NCI-H128 (cell line): ENCODE measurements around the gene APOF.
"Not testable (repeated sequence)": the region's sequence is repeated elsewhere in the genome, so short reads cannot be mapped to it uniquely, and the experiment has no call there.

Source experiments
- DNase-seq: peaks from one replicate; lab custom pipeline; 2025; ENCODE audit not compliant: unreplicated experiment; lab: John Stamatoyannopoulos, UW

The APOF gene

DNA sequence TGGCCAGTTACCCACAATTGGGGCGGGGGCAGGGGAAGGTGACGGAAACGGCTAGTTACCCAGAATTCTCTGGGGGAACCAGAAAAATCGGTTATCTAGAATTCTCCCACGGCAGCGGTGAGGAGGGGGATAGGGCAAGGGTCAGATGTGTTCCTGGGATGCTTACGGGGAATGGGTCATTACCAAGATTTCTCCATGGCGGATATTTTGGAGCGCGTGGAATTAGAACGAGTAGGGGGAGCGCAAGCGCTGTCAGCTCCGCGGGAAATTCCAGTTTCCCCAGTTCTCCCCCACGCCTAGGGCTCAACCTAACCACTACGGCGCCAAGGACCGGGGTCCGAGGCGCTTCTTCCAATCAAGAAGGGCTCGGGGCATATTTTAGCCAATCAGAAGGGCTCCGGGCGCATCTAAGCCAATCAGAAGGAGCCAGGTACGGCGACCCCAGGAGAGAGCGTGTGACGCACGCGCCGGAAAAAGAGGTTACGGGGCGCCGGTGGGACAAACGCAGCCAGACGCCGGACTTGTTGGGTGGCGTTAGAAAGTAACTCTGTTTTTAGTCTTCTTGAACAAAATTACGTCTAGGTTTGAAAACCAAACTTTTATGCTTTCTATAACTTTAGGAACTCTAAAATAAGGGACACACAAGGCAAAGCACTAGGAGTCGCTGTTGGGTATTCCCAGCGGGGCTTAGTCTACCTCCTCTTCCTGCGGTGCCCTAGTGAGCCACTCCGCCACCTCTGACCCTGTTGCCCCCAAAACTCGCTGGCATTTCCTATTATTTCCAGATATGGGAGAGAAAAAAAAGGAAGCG is 28.8 kb downstream of the APOF start, which contains the start of gene PAN2:
PAN2 (minus strand) TSS at position 322 of the 811 bp plus-strand sequence. CDS start 906 bp downstream, outside the sequence.
- peak; percentile 94 for DNase-seq

DNA sequence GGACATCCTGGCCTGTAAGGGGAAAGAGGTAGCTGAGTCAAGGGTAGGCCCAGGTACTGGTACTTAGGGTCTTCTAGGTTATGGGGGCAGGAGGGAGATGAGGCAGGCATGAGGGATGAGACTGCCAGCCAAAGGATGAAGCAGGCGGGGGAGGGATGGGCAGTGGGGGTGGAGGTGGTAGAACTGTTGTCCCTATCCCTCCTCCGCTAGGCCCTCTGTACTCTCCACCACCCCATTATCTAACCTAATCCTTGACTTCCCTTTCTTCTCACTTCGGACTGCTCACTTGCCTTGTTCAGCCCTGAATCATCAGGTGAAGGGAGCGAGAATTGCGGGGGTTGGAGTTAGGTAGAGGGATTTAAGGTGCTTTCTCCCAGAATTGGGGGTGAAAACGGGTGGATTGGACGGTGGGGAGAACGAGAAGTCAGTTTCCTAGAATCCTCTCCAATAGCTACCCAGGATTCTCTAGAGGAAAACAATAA is 29.4 kb downstream of the APOF start:
- no peak for DNase-seq

DNA sequence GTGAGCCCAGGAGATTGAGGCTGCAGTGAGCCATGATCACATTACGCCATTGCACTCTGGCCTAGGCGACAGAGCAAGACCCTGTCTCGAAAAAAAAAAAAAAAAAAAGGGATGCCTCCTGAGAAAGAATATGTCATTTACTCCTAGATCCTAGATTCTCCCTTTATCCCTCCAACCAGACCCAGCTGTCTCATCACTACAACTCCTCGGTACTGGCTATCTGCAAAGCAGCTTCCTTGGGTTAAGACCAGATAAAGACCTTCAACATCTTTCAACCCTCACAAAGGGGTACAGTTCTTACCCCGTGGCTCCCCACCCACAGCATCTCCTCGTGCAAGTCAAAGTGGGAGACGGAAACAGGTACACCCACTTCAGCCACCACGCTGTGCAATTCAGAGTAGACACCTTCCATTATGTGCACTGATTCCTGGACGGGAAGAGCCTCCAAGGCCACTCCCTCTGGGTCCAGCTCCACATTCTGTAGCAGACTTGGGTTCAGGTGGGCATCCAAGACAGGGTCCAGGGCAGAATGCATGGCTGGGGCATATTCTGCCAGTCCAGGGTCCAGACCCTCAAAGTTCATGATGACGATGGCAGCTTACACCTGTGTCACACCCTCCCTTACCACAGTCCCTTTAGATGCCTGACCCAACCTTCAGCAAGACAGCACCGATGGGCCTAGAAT is 30.0 kb downstream of the APOF start:
- no peak for DNase-seq

DNA sequence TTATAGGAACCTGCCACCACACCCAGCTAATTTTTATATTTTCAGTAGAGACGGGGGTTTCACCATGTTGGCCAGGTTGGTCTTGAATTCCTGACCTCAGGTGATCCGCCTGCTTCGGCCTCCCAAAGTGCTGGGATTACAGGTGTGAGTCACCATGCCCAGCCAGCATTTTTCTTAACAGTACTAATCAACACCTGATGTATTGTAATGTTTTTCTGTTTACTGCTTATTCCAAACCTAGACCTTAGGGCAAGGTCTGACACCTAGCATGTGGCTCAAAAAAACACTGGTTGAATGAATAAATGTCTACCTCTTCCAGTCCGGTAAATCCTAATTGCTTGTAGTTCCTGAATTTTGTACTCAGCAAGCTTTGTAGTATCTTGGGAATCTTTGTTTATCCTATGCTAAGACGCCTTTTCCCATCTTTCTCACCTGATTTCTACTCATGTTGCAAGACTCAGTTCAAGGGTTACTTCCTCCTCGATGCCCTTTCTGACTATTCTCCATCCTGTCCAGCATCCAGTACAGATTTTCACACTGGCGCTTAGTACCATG is 31.6 kb downstream of the APOF start:
- no peak for DNase-seq

DNA sequence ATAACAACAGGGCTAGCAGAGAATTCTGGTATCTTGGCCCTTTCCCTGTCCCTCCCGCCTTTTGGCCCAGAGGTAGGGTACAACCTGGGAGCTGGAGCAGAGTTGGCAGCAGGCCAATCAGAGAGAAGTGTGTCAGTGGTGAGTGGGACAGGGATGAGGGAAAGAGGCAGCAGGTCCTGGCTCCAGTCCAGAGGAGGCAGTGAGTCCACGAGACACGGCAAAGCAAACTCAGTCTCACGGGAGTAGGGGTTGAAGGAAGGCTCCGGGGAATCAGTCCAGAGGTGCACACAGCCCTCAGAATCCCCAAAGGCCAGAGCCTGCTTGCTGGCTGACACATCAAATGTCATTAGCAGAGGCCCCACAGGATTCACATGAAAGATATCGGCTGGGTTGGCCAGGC is 36.1 kb downstream of the APOF start:
- DNase-seq, result no peak

DNA sequence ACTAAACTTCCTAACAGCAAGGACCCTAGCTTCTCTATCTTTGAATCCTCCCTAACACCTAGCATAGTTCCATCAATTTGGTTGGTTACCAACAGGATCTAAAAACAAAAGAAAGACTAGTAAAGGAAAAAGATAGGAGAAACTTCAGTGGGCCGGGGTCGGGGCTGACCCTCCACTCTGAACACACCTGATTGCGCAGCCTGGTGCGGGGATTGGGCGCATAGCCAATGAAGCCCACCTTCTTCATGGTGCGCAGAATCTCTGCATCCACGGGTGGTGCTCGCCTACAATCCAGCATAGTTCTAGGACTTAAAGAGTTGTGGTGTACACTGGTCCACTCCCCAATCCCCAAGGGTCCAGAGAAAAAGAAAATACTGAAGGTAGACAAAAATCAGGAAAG is 36.5 kb downstream of the APOF start:
- no peak for DNase-seq

DNA sequence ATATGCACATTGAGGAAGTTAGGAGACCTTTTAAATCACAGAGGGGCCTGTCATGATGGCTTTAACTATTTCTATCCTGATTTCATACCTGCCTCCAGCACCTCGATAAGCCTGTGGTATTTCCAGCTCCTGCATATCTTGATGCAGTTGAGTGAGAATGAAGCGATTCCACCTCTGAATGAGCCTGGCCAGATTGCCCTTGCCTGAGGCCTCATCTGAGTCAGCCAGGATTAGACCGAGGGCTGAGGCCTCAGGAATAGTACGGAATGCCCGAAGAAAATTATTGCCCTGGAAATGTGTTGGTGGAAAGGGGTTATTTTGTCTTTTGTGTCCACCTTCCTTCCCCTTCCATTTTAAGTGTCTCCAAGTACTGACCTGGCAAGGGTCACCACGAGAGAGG is 38.5 kb downstream of the APOF start:
- no peak for DNase-seq

DNA sequence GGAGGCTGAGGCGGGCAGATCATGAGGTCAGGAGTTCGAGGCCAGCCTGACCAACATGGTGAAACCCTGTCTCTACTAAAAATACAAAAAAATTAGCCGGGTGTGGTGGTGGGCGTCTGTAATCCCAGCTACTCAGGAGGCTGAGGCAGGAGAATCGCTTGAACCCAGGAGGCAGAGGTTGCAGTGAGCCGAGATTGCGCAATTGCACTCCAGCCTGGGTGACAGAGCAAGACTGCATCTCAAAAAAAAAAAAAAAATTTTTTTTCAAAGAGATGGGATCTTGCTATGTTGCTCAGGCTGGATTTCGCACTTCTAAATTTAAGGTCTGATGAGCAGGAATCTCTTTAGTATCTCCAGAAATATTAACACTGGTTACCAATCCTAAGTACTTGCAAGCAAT is 41.0 kb downstream of the APOF start:
- not testable (repeated sequence) for DNase-seq

DNA sequence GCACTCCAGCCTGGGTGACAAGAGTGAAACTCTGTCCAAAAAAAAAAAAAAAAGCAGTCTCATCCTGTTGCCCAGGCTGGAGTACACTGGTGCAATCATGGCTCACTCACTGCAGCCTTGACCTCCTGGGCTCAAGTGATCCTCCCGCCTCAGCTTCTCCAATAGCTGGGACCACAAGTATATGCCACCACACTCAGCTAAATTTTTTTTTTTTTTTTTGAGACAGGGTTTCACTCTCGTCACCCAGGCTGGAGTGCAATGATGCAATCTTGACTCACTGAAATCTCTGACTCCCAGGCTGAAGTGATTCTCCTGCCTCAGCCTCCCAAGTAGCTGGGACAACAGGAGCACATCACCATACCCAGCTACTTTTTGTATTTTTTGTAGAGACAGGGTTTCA is 41.6 kb downstream of the APOF start:
- no peak for DNase-seq

DNA sequence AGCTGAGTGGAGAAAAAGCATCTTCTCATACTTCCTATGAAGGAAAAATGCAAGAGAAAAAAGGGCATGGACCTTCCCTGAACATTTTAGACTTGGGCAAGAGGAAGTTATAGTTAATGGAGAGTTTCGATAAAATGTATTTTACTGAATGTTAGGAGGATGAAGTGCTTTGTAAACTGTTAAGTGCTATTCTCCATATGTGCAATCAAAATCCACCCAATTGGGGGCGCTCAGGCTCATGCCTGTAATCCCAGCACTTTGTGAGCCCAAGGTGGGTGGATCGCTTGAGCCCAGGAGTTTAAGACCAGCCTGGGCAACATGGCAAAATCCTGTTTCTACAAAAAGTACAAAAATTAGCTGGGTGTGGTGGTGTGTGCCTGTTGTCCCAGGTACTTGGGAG is 45.0 kb downstream of the APOF start:
- no peak for DNase-seq

DNA sequence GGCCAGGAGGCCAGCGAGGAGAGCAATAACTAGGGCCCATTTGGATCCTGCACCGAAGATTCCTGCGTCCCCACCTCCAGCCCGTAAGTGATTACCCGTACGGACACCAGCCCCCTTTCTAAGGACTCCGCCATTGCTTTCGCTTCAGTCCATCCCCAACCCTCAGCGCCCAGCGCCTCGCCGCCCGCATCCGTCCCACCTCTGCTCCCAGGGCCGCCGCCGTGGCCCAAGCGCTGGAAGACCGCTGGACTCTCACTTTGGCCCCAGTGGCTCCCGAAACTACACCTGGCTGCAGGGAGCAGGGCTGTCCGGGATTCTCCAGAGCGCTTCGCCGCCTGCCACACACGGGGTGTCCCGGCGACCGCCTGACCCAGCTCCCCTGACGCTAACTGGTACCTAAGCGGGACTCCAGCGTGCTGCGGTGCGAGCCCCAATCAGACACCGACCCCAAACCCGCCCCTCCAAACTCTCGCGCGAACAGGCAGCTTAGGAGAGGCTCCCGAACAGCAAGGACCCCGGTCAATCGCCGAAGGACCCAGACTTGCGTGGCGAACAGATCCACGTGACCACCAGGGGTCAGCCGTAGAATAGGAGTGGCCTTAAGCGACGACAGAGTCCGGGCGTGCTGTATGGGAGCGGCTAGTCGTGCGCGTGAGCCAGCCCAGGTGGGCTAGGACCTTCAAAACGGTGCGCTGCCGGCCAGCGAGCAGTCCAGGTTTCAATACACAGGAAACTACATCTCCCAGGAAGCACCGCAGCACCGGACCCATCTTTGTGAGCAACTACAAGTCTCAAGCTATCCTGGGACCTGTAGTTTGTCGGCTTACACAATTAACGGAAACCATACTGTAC is 46.8 kb downstream of the APOF start, which contains the start of gene CNPY2:
CNPY2 (minus strand) TSS at position 367 of the 852 bp plus-strand sequence. CDS start 771 bp downstream, outside the sequence.
- peak; percentile 95 for DNase-seq

DNA sequence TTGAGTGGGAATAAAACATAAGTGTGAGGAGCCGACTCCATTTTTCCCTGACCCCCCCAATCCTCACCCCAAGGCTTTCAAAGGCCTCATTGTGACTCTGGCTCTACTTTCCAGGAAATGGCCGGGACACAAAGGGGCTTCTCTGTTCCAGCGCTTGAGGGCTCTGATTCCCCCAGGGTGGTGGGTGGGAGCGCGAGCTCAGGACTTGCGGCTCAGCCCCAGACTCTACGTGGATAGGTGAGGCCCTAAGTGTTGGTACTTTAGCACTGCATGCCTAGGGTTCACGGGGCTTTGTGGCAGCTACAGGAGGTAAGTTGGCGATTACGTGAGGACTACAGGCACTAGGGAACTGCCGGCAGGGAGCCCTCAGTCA is 47.4 kb downstream of the APOF start:
- no peak for DNase-seq

DNA sequence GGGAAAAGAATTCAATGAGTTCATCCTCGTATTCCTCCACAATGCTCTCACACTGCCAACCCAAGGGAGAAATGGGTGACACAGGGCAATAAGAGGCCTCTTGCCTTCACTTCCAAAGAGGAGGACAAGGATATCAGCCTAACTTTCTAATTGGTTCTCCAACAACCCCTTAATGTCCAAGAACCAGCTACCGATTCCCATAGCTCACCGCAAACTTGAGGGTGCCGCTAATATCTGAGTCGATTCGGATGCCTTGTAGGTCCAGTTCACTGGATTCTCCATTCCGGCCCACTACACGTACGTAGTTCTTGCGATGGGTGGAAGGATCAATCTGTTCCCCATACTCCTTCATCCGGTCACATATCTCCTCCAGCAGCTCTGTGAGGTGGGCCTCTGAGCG is 51.7 kb downstream of the APOF start:
- no peak for DNase-seq
